ENCODE measurements around the gene ANKRD13D. TPM values are rescaled to one million over a fixed set of nuclear protein-coding genes. Genes with fewer than 3 reads are reported as not detected.

The ANKRD13D gene
- total and polyA plus RNA-seq, 8 donors: 18.5 to 96.4 (median 36.8) TPM

- intact Hi-C loops (cut with DNase I; ENCODE audit: low total_unique reads): loop anchor here (10.0 kb wide), 1 partner anchor 130 kb away; no protein-coding TSS in a partner anchor
- H3K27ac ChIP-seq: no peak overlapping the region
- no peaks in the 10 kb centered on the region for H3K27me3 ChIP-seq
- H3K9me3 ChIP-seq: no peaks in the 10 kb centered on the region
- H3K4me3 ChIP-seq: no peak overlapping the region
- H3K36me3 ChIP-seq: peaks cover 72 to 76% (median 76%) of the 10 kb centered on the region in 4 donors
- H3K4me1 ChIP-seq: peaks cover 0 to 34% (median 9%) of the 10 kb centered on the region in 4 donors
- WGBS, 5 donors: 74 to 80% (median 77%) methylated on average over 14 to 15 of the region's 15 CpGs
- TF ChIP-seq CTCF (IDR thresholded peaks at IDR 0.05): no peak
- TF ChIP-seq POLR2A (IDR thresholded peaks at IDR 0.05): no peak
- no peak for TF ChIP-seq POLR2AphosphoS5 (IDR thresholded peaks at IDR 0.05)
- TF ChIP-seq EP300 (IDR thresholded peaks at IDR 0.05): no peak
- DNase-seq: no peak
Measured at GRCh38 chr11:67254798-67255197, 34.3 kb upstream of the ANKRD13D start.

GRCh38 chr11:67255353-67255752, 33.8 kb upstream of the ANKRD13D start:
- WGBS, 5 donors: 87 to 89% (median 88%) methylated on average over 10 of the region's 10 CpGs
- intact Hi-C loops (cut with DNase I; ENCODE audit: low total_unique reads): loop anchor here (10.0 kb wide), 1 partner anchor 129 kb away; no protein-coding TSS in a partner anchor

GRCh38 chr11:67255864-67256263, 33.2 kb upstream of the ANKRD13D start:
- no peaks in the 10 kb centered on the region for H3K9me3 ChIP-seq
- intact Hi-C loops (cut with DNase I; ENCODE audit: low total_unique reads): loop anchor here (10.0 kb wide), 1 partner anchor 129 kb away; no protein-coding TSS in a partner anchor
- no peak overlapping the region for H3K4me3 ChIP-seq
- H3K27me3 ChIP-seq: no peaks in the 10 kb centered on the region
- TF ChIP-seq POLR2A (IDR thresholded peaks at IDR 0.05) (no peak), EP300 (IDR thresholded peaks at IDR 0.05) (no peak), POLR2AphosphoS5 (IDR thresholded peaks at IDR 0.05) (no peak), CTCF (IDR thresholded peaks at IDR 0.05) (no peak)
- H3K4me1 ChIP-seq: peaks cover 1 to 31% (median 11%) of the 10 kb centered on the region in 4 donors
- no peak for DNase-seq
- WGBS, 5 donors: 81 to 91% (median 89%) methylated on average over 7 to 8 of the region's 8 CpGs
- H3K36me3 ChIP-seq: peaks cover 61 to 66% (median 65%) of the 10 kb centered on the region in 4 donors
- H3K27ac ChIP-seq: no peak overlapping the region

More at GRCh38 chr11:67255353-67255752, 33.8 kb upstream of the ANKRD13D start:
- Histone ChIP-seq H3K36me3 (peaks cover 66 to 71% (median 70%) of the 10 kb centered on the region in 4 donors), H3K27ac (no peak overlapping the region), H3K4me1 (peaks cover 0 to 32% (median 9%) of the 10 kb centered on the region in 4 donors), H3K27me3 (no peaks in the 10 kb centered on the region), H3K9me3 (no peaks in the 10 kb centered on the region), H3K4me3 (no peak overlapping the region)
- DNase-seq: no peak
- TF ChIP-seq CTCF (IDR thresholded peaks at IDR 0.05): no peak
- no peak for TF ChIP-seq POLR2AphosphoS5 (IDR thresholded peaks at IDR 0.05)
- TF ChIP-seq EP300 (IDR thresholded peaks at IDR 0.05): no peak
- TF ChIP-seq POLR2A (IDR thresholded peaks at IDR 0.05): no peak

GRCh38 chr11:67256477-67257135, 32.5 kb upstream of the ANKRD13D start:
- WGBS, 5 donors: 74 to 79% (median 77%) methylated on average over 5 of the region's 5 CpGs
- Histone ChIP-seq H3K4me3 (no peak overlapping the region), H3K9me3 (no peaks in the 10 kb centered on the region), H3K36me3 (peaks cover 55 to 58% (median 58%) of the 10 kb centered on the region in 4 donors), H3K27me3 (no peaks in the 10 kb centered on the region), H3K4me1 (peaks cover 8 to 36% (median 18%) of the 10 kb centered on the region in 4 donors), H3K27ac (no peak overlapping the region)
- intact Hi-C loops (cut with DNase I; ENCODE audit: low total_unique reads): loop anchor here (10.0 kb wide), 1 partner anchor 128 kb away; no protein-coding TSS in a partner anchor
- DNase-seq: no peak
- TF ChIP-seq POLR2AphosphoS5 (IDR thresholded peaks at IDR 0.05) (no peak), EP300 (IDR thresholded peaks at IDR 0.05) (no peak), CTCF (IDR thresholded peaks at IDR 0.05) (no peak), POLR2A (IDR thresholded peaks at IDR 0.05) (no peak)
